Hepatocyte (in vitro differentiated cells): ENCODE data around the gene SNX2. TPM values are rescaled to one million over a fixed set of nuclear protein-coding genes. Genes with fewer than 3 reads are reported as not detected.
"Not testable (repeated sequence)": the region's sequence is repeated elsewhere in the genome, so short reads cannot be mapped to it uniquely, and the experiment has no call there.

Experiments used
- DNase-seq: peaks from one replicate; pipeline ENCODE4 v3.0.0-alpha.2; 2016; ENCODE audit warnings: low spot score
- H2AFZ ChIP-seq: fragments of 200-600 bp; sonication (generic); 2 replicates; pipeline ENCODE4 v1.6.0; 2016; ENCODE audit warnings: antibody characterized with exemption, mild to moderate bottlenecking
- H3K27ac ChIP-seq: fragments of 200-600 bp; sonication (generic); 2 replicates; pipeline ENCODE4 v1.5.1; 2016; ENCODE audit warnings: mild to moderate bottlenecking
- H3K27me3 ChIP-seq: fragments of 200-600 bp; sonication (generic); 2 replicates; pipeline ENCODE4 v1.6.1; 2016
- H3K36me3 ChIP-seq: fragments of 200-600 bp; sonication (generic); replicated peaks from 2 replicates; pipeline ENCODE4 v1.5.1; 2016; ENCODE audit warnings: low read depth; ENCODE audit not compliant: insufficient read depth
- H3K4me1 ChIP-seq: fragments of 200-600 bp; sonication (generic); 2 replicates; pipeline ENCODE4 v1.5.1; 2016; ENCODE audit warnings: mild to moderate bottlenecking, moderate library complexity; ENCODE audit not compliant: insufficient read depth
- H3K4me2 ChIP-seq: fragments of 200-600 bp; sonication (generic); 2 replicates; pipeline ENCODE4 v1.6.0; 2016
- H3K4me3 ChIP-seq: fragments of 200-600 bp; sonication (generic); 2 replicates; pipeline ENCODE4 v1.5.1; 2016; ENCODE audit warnings: mild to moderate bottlenecking
- H3K79me2 ChIP-seq: fragments of 200-600 bp; sonication (generic); 2 replicates; pipeline ENCODE4 v1.6.0; 2017; ENCODE audit warnings: mild to moderate bottlenecking
- H3K9me2 ChIP-seq: fragments of 200-600 bp; sonication (generic); replicated peaks from 2 replicates; pipeline ENCODE4 v1.6.0; 2017; ENCODE audit warnings: mild to moderate bottlenecking; ENCODE audit not compliant: insufficient read depth
- H3K9me3 ChIP-seq: fragments of 200-600 bp; sonication (generic); 2 replicates; pipeline ENCODE4 v1.5.1; 2016; ENCODE audit warnings: low read depth, mild to moderate bottlenecking
- H4K20me1 ChIP-seq: fragments of 200-600 bp; sonication (generic); 2 replicates; pipeline ENCODE4 v1.6.0; 2016; ENCODE audit warnings: mild to moderate bottlenecking; ENCODE audit not compliant: insufficient read depth, poor library complexity, severe bottlenecking
- CTCF ChIP-seq: fragments of 200-600 bp; sonication (generic); IDR thresholded peaks from 2 replicates; pipeline ENCODE4 v1.5.1; 2016; ENCODE audit warnings: antibody characterized with exemption, mild to moderate bottlenecking; ENCODE audit not compliant: poor library complexity
- EZH2 ChIP-seq: fragments of 200-600 bp; sonication (generic); IDR thresholded peaks from 2 replicates; pipeline ENCODE4 v1.6.1; 2016; ENCODE audit warnings: antibody characterized with exemption, mild to moderate bottlenecking, borderline replicate concordance
- EZH2phosphoT487 ChIP-seq: fragments of 200-600 bp; sonication (generic); IDR thresholded peaks from one replicate; pipeline ENCODE4 v1.6.1; 2018; ENCODE audit warnings: antibody characterized with exemption, mild to moderate bottlenecking, low read depth, moderate library complexity; ENCODE audit not compliant: unreplicated experiment, severe bottlenecking
- WGBS: methylation state at CpG from one replicate; pipeline ENCODE4 v1.1.6; 2016; ENCODE audit warnings: low lambda C conversion rate; ENCODE audit errors: missing lambda C conversion rate; 5-methylcytosine and 5-hydroxymethylcytosine counted together
- polyA plus RNA-seq: library from polyadenylated mRNA; unstranded; fragments of >200 nt; fragmentation: Nextera tagmentation; extraction: Ambion mirVana; gene quantifications from 2 replicates; pipeline ENCODE4 v1.2.1, GENCODE V29; 2016
- total RNA-seq: library from RNA; depleted of rRNA; stranded (reverse); fragments of >200 nt; gene quantifications from 2 replicates; pipeline ENCODE4 v1.2.3, GENCODE V29; 2014

The SNX2 gene
- total and polyA plus RNA-seq, 2 experiments from 2014 or later = 99.5 to 107 TPM

GRCh38 chr5:122847687-122848081, 72.8 kb downstream of the SNX2 start:
- Histone ChIP-seq H3K27ac (peak overlapping the region; percentile 94), H3K27me3 (no peaks in the 10 kb centered on the region), H3K9me3 (no peaks in the 10 kb centered on the region), H3K4me1 (peaks cover 27% of the 10 kb centered on the region), H3K4me3 (no peak overlapping the region), H4K20me1 (no peaks in the 10 kb centered on the region), H3K79me2 (peaks cover 59% of the 10 kb centered on the region), H2AFZ (no peak overlapping the region), H3K36me3 (no peaks in the 10 kb centered on the region), H3K4me2 (peak overlapping the region; percentile 77), H3K9me2 (no peaks in the 10 kb centered on the region)
- TF ChIP-seq EZH2 = no peak
- no peak for TF ChIP-seq CTCF
- no peak for TF ChIP-seq EZH2phosphoT487
- 74% methylated on average over 2 of the region's 2 CpGs for WGBS
- no peak for DNase-seq

GRCh38 chr5:122849771-122850170, 74.9 kb downstream of the SNX2 start:
- Histone ChIP-seq H4K20me1 (no peaks in the 10 kb centered on the region), H3K79me2 (peaks cover 73% of the 10 kb centered on the region), H3K27me3 (no peaks in the 10 kb centered on the region), H3K4me3 (no peak overlapping the region), H3K4me1 (peaks cover 22% of the 10 kb centered on the region), H3K4me2 (no peak overlapping the region), H3K36me3 (no peaks in the 10 kb centered on the region), H2AFZ (no peak overlapping the region), H3K9me2 (no peaks in the 10 kb centered on the region), H3K9me3 (no peaks in the 10 kb centered on the region), H3K27ac (peak overlapping the region; percentile 35)
- WGBS = 80% methylated on average over 1 of the region's 1 CpG
- DNase-seq = peak; percentile 50
- no peak for TF ChIP-seq EZH2phosphoT487
- no peak for TF ChIP-seq EZH2
- TF ChIP-seq CTCF = no peak

GRCh38 chr5:122857538-122857937, 82.7 kb downstream of the SNX2 start:
- not testable (repeated sequence) for H3K27ac ChIP-seq, H3K4me3 ChIP-seq, H3K9me3 ChIP-seq, H4K20me1 ChIP-seq, H3K27me3 ChIP-seq, H3K9me2 ChIP-seq, DNase-seq, H3K4me1 ChIP-seq, H3K4me2 ChIP-seq, H2AFZ ChIP-seq, H3K36me3 ChIP-seq
- WGBS = 97% methylated on average over 8 of the region's 8 CpGs
- H3K79me2 ChIP-seq = peaks cover 66% of the 10 kb centered on the region

GRCh38 chr5:122858451-122858850, 83.6 kb downstream of the SNX2 start:
- H3K36me3 ChIP-seq = no peaks in the 10 kb centered on the region
- no peak overlapping the region for H2AFZ ChIP-seq
- no peaks in the 10 kb centered on the region for H3K9me2 ChIP-seq
- H4K20me1 ChIP-seq = no peaks in the 10 kb centered on the region
- no peak for DNase-seq
- no peaks in the 10 kb centered on the region for H3K27me3 ChIP-seq
- peaks cover 7% of the 10 kb centered on the region for H3K4me1 ChIP-seq
- peaks cover 67% of the 10 kb centered on the region for H3K79me2 ChIP-seq
- H3K4me2 ChIP-seq = no peak overlapping the region
- H3K9me3 ChIP-seq = no peaks in the 10 kb centered on the region
- no peak for TF ChIP-seq EZH2phosphoT487
- TF ChIP-seq EZH2 = no peak
- TF ChIP-seq CTCF = no peak
- H3K4me3 ChIP-seq = no peak overlapping the region
- 71% methylated on average over 1 of the region's 1 CpG for WGBS
- H3K27ac ChIP-seq = no peak overlapping the region
